Keratinocyte (primary cell): Measurements from ENCODE around the gene PRRC1. TPM values are rescaled to one million over a fixed set of nuclear protein-coding genes. Genes with fewer than 3 reads are reported as not detected.

ENCODE experiments used
- DNase-seq: peaks from one replicate; pipeline ENCODE4 v3.0.0-alpha.2; 2011; ENCODE audit warnings: low read depth, missing footprints, low spot score
- FAIRE-seq: peaks from 2 replicates; lab custom pipeline; 2011; peaks lifted over from hg19 to GRCh38; lab: Jason Lieb, UNC
- H2AFZ ChIP-seq: 2 replicates; pipeline ENCODE4 v1.6.0; 2012; ENCODE audit warnings: low read length, control low read depth, inconsistent platforms; ENCODE audit not compliant: control insufficient read depth
- H3K27ac ChIP-seq: 2 replicates; pipeline ENCODE4 v1.5.1; 2011; ENCODE audit warnings: low read length; ENCODE audit not compliant: control insufficient read depth, insufficient read depth
- H3K27me3 ChIP-seq: 3 replicates; pipeline ENCODE4 v1.6.0; 2011; ENCODE audit warnings: low read length; ENCODE audit not compliant: control insufficient read depth, insufficient read depth; ENCODE audit errors: extremely low read depth
- H3K36me3 ChIP-seq, 2 experiments: 2 replicates in 1 of 2; 3 replicates in 1 of 2; pipeline ENCODE4 v1.5.1; 2011; ENCODE audit warnings: low read length in 2 of 2, mild to moderate bottlenecking in 1 of 2; ENCODE audit not compliant: control insufficient read depth in 2 of 2, insufficient read depth in 2 of 2; ENCODE audit errors: extremely low read depth in 1 of 2
- H3K4me1 ChIP-seq: 3 replicates; pipeline ENCODE4 v1.5.1; 2011; ENCODE audit warnings: low read length; ENCODE audit not compliant: control insufficient read depth, insufficient read depth; ENCODE audit errors: extremely low read depth
- H3K4me2 ChIP-seq: 3 replicates; pipeline ENCODE4 v1.6.0; 2011; ENCODE audit warnings: low read depth, low read length; ENCODE audit not compliant: control insufficient read depth, insufficient read depth; ENCODE audit errors: extremely low read depth
- H3K4me3 ChIP-seq, 3 experiments: fragments of 200-600 bp in 1 of 3; sonication (generic) in 1 of 3; 2 replicates in 2 of 3; 3 replicates in 1 of 3; pipeline ENCODE4 v1.5.1; 2011 to 2016; ENCODE audit warnings: low read length in 3 of 3, mild to moderate bottlenecking in 3 of 3, control low read depth in 2 of 3, inconsistent platforms in 1 of 3, low read depth in 1 of 3, mixed read lengths in 1 of 3, mixed run types in 1 of 3, moderate library complexity in 1 of 3; ENCODE audit not compliant: control insufficient read depth in 2 of 3, insufficient read depth in 2 of 3; ENCODE audit errors: extremely low read depth in 1 of 3
- H3K79me2 ChIP-seq: 2 replicates; pipeline ENCODE4 v1.6.0; 2012; ENCODE audit warnings: low read length; ENCODE audit not compliant: control insufficient read depth, insufficient read depth
- H3K9ac ChIP-seq: 3 replicates; pipeline ENCODE4 v1.6.0; 2011; ENCODE audit warnings: low read length; ENCODE audit not compliant: control insufficient read depth, insufficient read depth; ENCODE audit errors: extremely low read depth
- H3K9me1 ChIP-seq: 3 replicates; pipeline ENCODE4 v1.6.0; 2011; ENCODE audit warnings: low read length; ENCODE audit not compliant: control insufficient read depth, insufficient read depth; ENCODE audit errors: extremely low read depth
- H3K9me3 ChIP-seq: 2 replicates; pipeline ENCODE4 v1.5.1; 2012; ENCODE audit warnings: low read depth, low read length; ENCODE audit not compliant: control insufficient read depth
- H4K20me1 ChIP-seq: 3 replicates; pipeline ENCODE4 v1.6.0; 2011; ENCODE audit warnings: low read length; ENCODE audit not compliant: control insufficient read depth, insufficient read depth; ENCODE audit errors: extremely low read depth
- EZH2 ChIP-seq: IDR thresholded peaks from one replicate; pipeline ENCODE4 v1.6.1; 2012; ENCODE audit warnings: inconsistent platforms, mild to moderate bottlenecking, low read length, moderate library complexity
- dilution Hi-C: fragments of 300-500 bp; cut with MboI; formaldehyde crosslinking; loops from one replicate; pipeline ENCODE4 v1.7.0; 2020; ENCODE audit warnings: low sequenced_read_pairs; ENCODE audit not compliant: extremely low pct_ligation_motif_present
- polyA plus RNA-seq, 5 experiments: library from polyadenylated mRNA; depleted of rRNA in 3 of 5; stranded (reverse) in 3 of 5; stranded (forward) in 1 of 5; unstranded in 1 of 5; fragments of >200 nt; gene quantifications; 1 replicate in 1 of 5; 2 replicates in 3 of 5; 3 replicates in 1 of 5; pipeline versions ENCODE4 v1.2.1 to v1.2.3, GENCODE V29; 2011 to 2012; ENCODE audit warnings: missing spikeins in 2 of 5, low read depth in 1 of 5, low replicate concordance in 1 of 5
- TF ChIP-seq, protein P1 (sequence below), 3 experiments: IDR thresholded peaks in 1 of 3; conservative IDR thresholded peaks in 1 of 3; optimal IDR thresholded peaks in 1 of 3; 2 replicates in 2 of 3; 3 replicates in 1 of 3; pipeline versions ENCODE3 to v1.5.1; 2011; ENCODE audit warnings: low read length in 3 of 3, mild to moderate bottlenecking in 3 of 3, moderate library complexity in 2 of 3, control low read depth in 1 of 3, inconsistent platforms in 1 of 3; ENCODE audit not compliant: insufficient read depth in 2 of 3; ENCODE audit errors: extremely low read depth in 1 of 3

PRRC1 gene
- polyA plus RNA-seq, 1 donor (not counting 4 experiments of a cell fraction or from before 2014, with no cell fraction given) = 48.6 TPM

DNA sequence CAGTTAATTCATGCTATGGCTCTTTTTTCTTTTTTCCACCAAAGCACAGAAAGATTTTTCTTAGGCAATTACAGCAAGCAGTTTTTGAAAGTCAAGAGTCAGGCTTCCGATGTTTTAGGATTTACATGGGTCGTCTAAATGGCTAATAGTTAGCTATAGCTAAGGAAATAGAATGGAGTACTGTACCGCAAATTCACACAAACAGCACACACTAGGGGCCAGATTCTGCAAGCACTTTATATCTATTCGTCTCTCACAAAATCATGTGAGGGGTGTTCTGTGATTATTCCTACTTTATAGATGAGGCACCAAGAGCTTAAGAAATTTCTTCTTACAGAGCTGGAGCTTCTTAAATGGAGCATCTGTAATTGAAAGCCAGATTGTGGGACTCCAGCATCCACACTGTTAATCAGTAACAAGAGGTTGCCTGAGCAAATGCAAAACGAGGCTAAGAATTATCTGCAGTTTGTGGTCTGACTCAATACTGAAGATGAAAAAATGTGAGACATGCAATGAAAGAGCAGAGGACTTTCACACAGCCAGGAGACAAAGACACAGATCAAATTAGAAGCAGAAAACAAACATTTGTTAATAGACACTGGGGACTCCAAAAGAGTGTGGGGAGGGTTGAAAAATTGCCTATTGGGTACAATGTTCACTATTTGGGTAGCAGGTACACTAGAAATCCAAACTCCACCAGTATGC lies 68.8 kb downstream of the PRRC1 start:
- no peaks in the 10 kb centered on the region for H3K27me3 ChIP-seq

DNA sequence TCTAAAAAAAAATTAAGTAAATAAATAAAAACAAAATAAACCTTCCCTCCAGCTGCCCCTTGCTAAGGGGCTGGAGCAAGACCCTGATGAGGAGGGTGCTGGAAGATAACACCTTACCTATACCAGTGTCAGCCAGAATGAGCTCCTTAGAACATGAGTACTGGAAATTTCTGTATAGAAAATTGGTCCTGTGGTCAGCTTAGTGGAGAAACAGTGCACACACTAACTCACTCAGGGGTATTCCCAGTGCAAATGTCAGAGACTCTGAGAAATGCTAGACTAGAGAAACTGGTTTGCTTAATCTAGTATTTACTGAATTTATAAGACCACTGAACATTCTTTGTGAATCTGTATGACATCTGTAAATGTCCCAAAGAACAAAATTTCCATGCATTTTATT lies 69.4 kb downstream of the PRRC1 start:
- H2AFZ ChIP-seq = no peak overlapping the region
- H3K9me1 ChIP-seq = no peaks in the 10 kb centered on the region
- H3K9me3 ChIP-seq = no peaks in the 10 kb centered on the region
- H3K79me2 ChIP-seq = no peaks in the 10 kb centered on the region
- no peaks in the 10 kb centered on the region for H3K27me3 ChIP-seq
- dilution Hi-C loops = no loop called here
- FAIRE-seq (no peak), DNase-seq (no peak)
- no peak overlapping the region for H3K9ac ChIP-seq
- no peaks in the 10 kb centered on the region for H3K36me3 ChIP-seq
- no peak overlapping the region for H3K4me2 ChIP-seq
- TF ChIP-seq, protein P1, sequence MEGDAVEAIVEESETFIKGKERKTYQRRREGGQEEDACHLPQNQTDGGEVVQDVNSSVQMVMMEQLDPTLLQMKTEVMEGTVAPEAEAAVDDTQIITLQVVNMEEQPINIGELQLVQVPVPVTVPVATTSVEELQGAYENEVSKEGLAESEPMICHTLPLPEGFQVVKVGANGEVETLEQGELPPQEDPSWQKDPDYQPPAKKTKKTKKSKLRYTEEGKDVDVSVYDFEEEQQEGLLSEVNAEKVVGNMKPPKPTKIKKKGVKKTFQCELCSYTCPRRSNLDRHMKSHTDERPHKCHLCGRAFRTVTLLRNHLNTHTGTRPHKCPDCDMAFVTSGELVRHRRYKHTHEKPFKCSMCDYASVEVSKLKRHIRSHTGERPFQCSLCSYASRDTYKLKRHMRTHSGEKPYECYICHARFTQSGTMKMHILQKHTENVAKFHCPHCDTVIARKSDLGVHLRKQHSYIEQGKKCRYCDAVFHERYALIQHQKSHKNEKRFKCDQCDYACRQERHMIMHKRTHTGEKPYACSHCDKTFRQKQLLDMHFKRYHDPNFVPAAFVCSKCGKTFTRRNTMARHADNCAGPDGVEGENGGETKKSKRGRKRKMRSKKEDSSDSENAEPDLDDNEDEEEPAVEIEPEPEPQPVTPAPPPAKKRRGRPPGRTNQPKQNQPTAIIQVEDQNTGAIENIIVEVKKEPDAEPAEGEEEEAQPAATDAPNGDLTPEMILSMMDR (optimal IDR thresholded peaks at IDR 0.05 in 1 of 3, IDR thresholded peaks at IDR 0.05 in 1 of 3, conservative IDR thresholded peaks at IDR 0.05 in 1 of 3; ENCODE audit: extremely low read depth in 1 of 3, insufficient read depth in 2 of 3, low read length in 3 of 3) = no peak
- TF ChIP-seq EZH2 = no peak
- no peak overlapping the region for H3K4me3 ChIP-seq
- no peaks in the 10 kb centered on the region for H4K20me1 ChIP-seq
- H3K27ac ChIP-seq = no peak overlapping the region
- H3K4me1 ChIP-seq = no peaks in the 10 kb centered on the region

More for the DNA sequence above, 68.8 kb downstream of the PRRC1 start:
- H3K4me1 ChIP-seq = no peaks in the 10 kb centered on the region
- H3K27ac ChIP-seq = no peak overlapping the region
- H3K9me3 ChIP-seq = no peaks in the 10 kb centered on the region
- FAIRE-seq (no peak), DNase-seq (no peak)
- H3K9me1 ChIP-seq = no peaks in the 10 kb centered on the region
- H3K79me2 ChIP-seq = no peaks in the 10 kb centered on the region
- no peaks in the 10 kb centered on the region for H4K20me1 ChIP-seq
- H2AFZ ChIP-seq = no peak overlapping the region
- TF ChIP-seq EZH2 = no peak
- TF ChIP-seq, protein P1 (optimal IDR thresholded peaks at IDR 0.05 in 1 of 3, IDR thresholded peaks at IDR 0.05 in 1 of 3, conservative IDR thresholded peaks at IDR 0.05 in 1 of 3; ENCODE audit: extremely low read depth in 1 of 3, insufficient read depth in 2 of 3, low read length in 3 of 3) = no peak
- dilution Hi-C loops = no loop called here
- no peak overlapping the region for H3K9ac ChIP-seq
- no peak overlapping the region for H3K4me3 ChIP-seq
- no peaks in the 10 kb centered on the region for H3K36me3 ChIP-seq
- no peak overlapping the region for H3K4me2 ChIP-seq
